ENCODE results near the gene LAMA3.

The LAMA3 gene

GRCh38 chr18:23883277-23883790 is 194.1 kb downstream of the LAMA3 start:
- Histone ChIP-seq H3K36me3 (ENCODE audit: insufficient read depth, insufficient read length, low read length) (no peaks in the 10 kb centered on the region), H3K9me3 (ENCODE audit: insufficient read depth, low read length) (no peaks in the 10 kb centered on the region), H3K27me3 (ENCODE audit: insufficient read depth, insufficient read length) (no peaks in the 10 kb centered on the region), H3K4me3 (ENCODE audit: insufficient read length, low read depth) (no peak overlapping the region), H3K9ac (ENCODE audit: insufficient read length, low read depth) (no peak overlapping the region), H3K4me1 (ENCODE audit: insufficient read depth, insufficient read length) (peaks cover 2% of the 10 kb centered on the region)
- TF ChIP-seq SUZ12 (IDR thresholded peaks at IDR 0.05; ENCODE audit: extremely low read depth, insufficient read depth, insufficient read length) (no peak), ZNF274 (IDR thresholded peaks at IDR 0.05; ENCODE audit: low read depth, low read length) (no peak), YY1 (IDR thresholded peaks at IDR 0.05; ENCODE audit: insufficient read depth, insufficient read length) (no peak)
- no peak for DNase-seq (ENCODE audit: low read depth, low spot score)

- Histone ChIP-seq H3K4me1 (ENCODE audit: insufficient read depth, insufficient read length) (no peaks in the 10 kb centered on the region), H3K9ac (ENCODE audit: insufficient read length, low read depth) (no peak overlapping the region), H3K36me3 (ENCODE audit: insufficient read depth, insufficient read length, low read length) (no peaks in the 10 kb centered on the region), H3K4me3 (ENCODE audit: insufficient read length, low read depth) (no peak overlapping the region), H3K27me3 (ENCODE audit: insufficient read depth, insufficient read length) (no peaks in the 10 kb centered on the region), H3K9me3 (ENCODE audit: insufficient read depth, low read length) (no peaks in the 10 kb centered on the region)
- no peak for DNase-seq (ENCODE audit: low read depth, low spot score)
- TF ChIP-seq ZNF274 (IDR thresholded peaks at IDR 0.05; ENCODE audit: low read depth, low read length), result no peak
These were observed 195.6 kb downstream of the LAMA3 start for GRCh38 chr18:23884681-23885375.

DNA sequence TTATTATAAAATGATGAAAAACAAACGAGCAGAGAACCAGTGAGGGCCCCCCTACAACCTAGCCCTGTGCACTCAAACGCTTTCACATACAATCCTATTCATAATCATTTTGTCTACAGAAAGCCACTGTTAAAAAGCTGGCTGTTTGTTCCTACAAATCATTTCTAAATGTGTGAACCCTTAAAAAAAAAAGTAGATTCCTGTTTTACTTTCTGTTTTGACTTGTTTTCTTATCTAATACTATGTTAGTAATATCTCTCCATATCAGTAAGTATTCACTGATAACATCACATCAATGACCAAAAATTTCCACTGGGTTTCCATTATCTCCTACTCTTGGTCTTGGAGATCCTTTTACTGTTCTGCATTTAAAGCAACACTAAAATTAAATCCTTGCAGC is 196.5 kb downstream of the LAMA3 start:
- Histone ChIP-seq H3K9ac (ENCODE audit: insufficient read length, low read depth) (no peak overlapping the region), H3K27me3 (ENCODE audit: insufficient read depth, insufficient read length) (no peaks in the 10 kb centered on the region), H3K36me3 (ENCODE audit: insufficient read depth, insufficient read length, low read length) (no peaks in the 10 kb centered on the region), H3K4me1 (ENCODE audit: insufficient read depth, insufficient read length) (no peaks in the 10 kb centered on the region), H3K9me3 (ENCODE audit: insufficient read depth, low read length) (no peaks in the 10 kb centered on the region), H3K4me3 (ENCODE audit: insufficient read length, low read depth) (no peak overlapping the region)
- no peak for TF ChIP-seq SUZ12 (IDR thresholded peaks at IDR 0.05; ENCODE audit: extremely low read depth, insufficient read depth, insufficient read length)
- no peak for DNase-seq (ENCODE audit: low read depth, low spot score)

- TF ChIP-seq SUZ12 (IDR thresholded peaks at IDR 0.05; ENCODE audit: extremely low read depth, insufficient read depth, insufficient read length) (no peak), YY1 (IDR thresholded peaks at IDR 0.05; ENCODE audit: insufficient read depth, insufficient read length) (no peak), ZNF274 (IDR thresholded peaks at IDR 0.05; ENCODE audit: low read depth, low read length) (no peak)
- DNase-seq (ENCODE audit: low read depth, low spot score), result no peak
- no peaks in the 10 kb centered on the region for H3K27me3 ChIP-seq (ENCODE audit: insufficient read depth, insufficient read length)
- H3K9me3 ChIP-seq (ENCODE audit: insufficient read depth, low read length), result no peaks in the 10 kb centered on the region
- H3K36me3 ChIP-seq (ENCODE audit: insufficient read depth, insufficient read length, low read length), result no peaks in the 10 kb centered on the region
- no peak overlapping the region for H3K4me3 ChIP-seq (ENCODE audit: insufficient read length, low read depth)
- H3K9ac ChIP-seq (ENCODE audit: insufficient read length, low read depth), result no peak overlapping the region
- no peaks in the 10 kb centered on the region for H3K4me1 ChIP-seq (ENCODE audit: insufficient read depth, insufficient read length)
These were observed 197.8 kb downstream of the LAMA3 start for GRCh38 chr18:23887035-23887434.

DNA sequence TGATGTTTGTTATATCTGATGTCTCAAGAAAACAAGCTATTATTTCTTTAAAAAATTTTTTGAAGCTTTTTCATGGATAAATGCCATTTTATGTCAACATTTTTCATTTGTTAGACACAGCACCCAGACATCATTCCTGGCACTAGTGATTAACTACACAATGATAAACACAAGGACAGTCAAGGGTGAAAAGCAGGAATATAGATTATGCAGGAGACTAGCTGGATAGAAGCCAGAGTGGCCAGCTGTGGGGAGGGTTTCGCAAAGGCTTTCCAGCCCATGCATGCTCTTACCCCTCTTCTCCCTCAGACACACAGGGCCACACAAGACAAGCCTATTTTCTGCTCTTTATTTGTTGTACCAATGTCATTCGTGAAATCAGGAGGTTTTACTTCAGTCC is 198.2 kb downstream of the LAMA3 start:
- no peak for TF ChIP-seq SUZ12 (IDR thresholded peaks at IDR 0.05; ENCODE audit: extremely low read depth, insufficient read depth, insufficient read length)
- no peak for TF ChIP-seq ZNF274 (IDR thresholded peaks at IDR 0.05; ENCODE audit: low read depth, low read length)
- no peak for TF ChIP-seq YY1 (IDR thresholded peaks at IDR 0.05; ENCODE audit: insufficient read depth, insufficient read length)
- no peak for DNase-seq (ENCODE audit: low read depth, low spot score)
- Histone ChIP-seq H3K9me3 (ENCODE audit: insufficient read depth, low read length) (no peaks in the 10 kb centered on the region), H3K9ac (ENCODE audit: insufficient read length, low read depth) (no peak overlapping the region), H3K4me3 (ENCODE audit: insufficient read length, low read depth) (no peak overlapping the region), H3K4me1 (ENCODE audit: insufficient read depth, insufficient read length) (no peaks in the 10 kb centered on the region), H3K36me3 (ENCODE audit: insufficient read depth, insufficient read length, low read length) (no peaks in the 10 kb centered on the region), H3K27me3 (ENCODE audit: insufficient read depth, insufficient read length) (no peaks in the 10 kb centered on the region)

DNA sequence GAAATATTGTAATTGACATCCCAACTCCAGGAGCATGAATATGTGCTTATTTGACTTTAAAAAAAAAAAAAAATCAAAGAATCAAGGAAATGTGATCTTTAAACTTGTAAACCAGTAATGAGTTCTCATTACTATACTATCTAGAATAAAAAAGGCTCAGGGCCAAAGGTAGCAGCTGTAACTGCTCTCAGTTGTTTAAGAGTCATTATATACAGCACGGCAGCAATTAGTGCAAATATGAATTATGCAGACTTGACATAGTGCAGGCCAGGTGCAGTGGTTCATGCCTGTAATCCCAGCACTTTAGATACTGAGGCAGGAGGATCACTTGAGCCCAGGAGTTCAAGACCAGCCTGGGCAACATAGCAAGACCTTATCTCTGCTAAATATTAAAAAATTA is 199.6 kb downstream of the LAMA3 start:
- TF ChIP-seq ZNF274 (IDR thresholded peaks at IDR 0.05; ENCODE audit: low read depth, low read length) (no peak), SUZ12 (IDR thresholded peaks at IDR 0.05; ENCODE audit: extremely low read depth, insufficient read depth, insufficient read length) (no peak), YY1 (IDR thresholded peaks at IDR 0.05; ENCODE audit: insufficient read depth, insufficient read length) (no peak)
- DNase-seq (ENCODE audit: low read depth, low spot score), result no peak

DNA sequence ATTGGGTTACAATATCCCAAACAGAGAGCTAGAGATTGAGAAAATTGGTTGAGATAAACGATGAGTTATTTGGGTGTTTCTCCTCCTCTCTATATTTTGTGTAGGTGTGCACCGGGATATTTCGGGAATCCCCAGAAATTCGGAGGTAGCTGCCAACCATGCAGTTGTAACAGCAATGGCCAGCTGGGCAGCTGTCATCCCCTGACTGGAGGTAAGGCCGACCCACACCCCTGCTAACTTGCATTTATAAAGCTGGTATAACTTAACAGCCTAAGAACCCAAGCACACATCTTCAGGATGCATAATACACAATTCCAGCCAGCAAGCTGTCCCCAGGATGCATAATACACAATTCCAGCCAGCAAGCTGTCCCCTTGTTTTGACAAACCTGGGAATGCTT is 200.7 kb downstream of the LAMA3 start:
- TF ChIP-seq ZNF274 (IDR thresholded peaks at IDR 0.05; ENCODE audit: low read depth, low read length) (no peak), YY1 (IDR thresholded peaks at IDR 0.05; ENCODE audit: insufficient read depth, insufficient read length) (no peak), SUZ12 (IDR thresholded peaks at IDR 0.05; ENCODE audit: extremely low read depth, insufficient read depth, insufficient read length) (no peak)
- H3K4me3 ChIP-seq (ENCODE audit: insufficient read length, low read depth), result no peak overlapping the region
- no peak for DNase-seq (ENCODE audit: low read depth, low spot score)
- H3K27me3 ChIP-seq (ENCODE audit: insufficient read depth, insufficient read length), result no peaks in the 10 kb centered on the region
- H3K36me3 ChIP-seq (ENCODE audit: insufficient read depth, insufficient read length, low read length), result no peaks in the 10 kb centered on the region
- H3K9me3 ChIP-seq (ENCODE audit: insufficient read depth, low read length), result no peaks in the 10 kb centered on the region
- no peak overlapping the region for H3K9ac ChIP-seq (ENCODE audit: insufficient read length, low read depth)
- H3K4me1 ChIP-seq (ENCODE audit: insufficient read depth, insufficient read length), result no peaks in the 10 kb centered on the region

More for the DNA sequence above, 199.6 kb downstream of the LAMA3 start:
- no peaks in the 10 kb centered on the region for H3K27me3 ChIP-seq (ENCODE audit: insufficient read depth, insufficient read length)
- H3K4me3 ChIP-seq (ENCODE audit: insufficient read length, low read depth), result no peak overlapping the region
- H3K4me1 ChIP-seq (ENCODE audit: insufficient read depth, insufficient read length), result no peaks in the 10 kb centered on the region
- no peak overlapping the region for H3K9ac ChIP-seq (ENCODE audit: insufficient read length, low read depth)
- H3K9me3 ChIP-seq (ENCODE audit: insufficient read depth, low read length), result no peaks in the 10 kb centered on the region
- H3K36me3 ChIP-seq (ENCODE audit: insufficient read depth, insufficient read length, low read length), result no peaks in the 10 kb centered on the region
